ENCODE results near the gene SEC14L6.
"Not testable (repeated sequence)": the region's sequence is repeated elsewhere in the genome, so short reads cannot be mapped to it uniquely, and the experiment has no call there.

Gene SEC14L6

DNA sequence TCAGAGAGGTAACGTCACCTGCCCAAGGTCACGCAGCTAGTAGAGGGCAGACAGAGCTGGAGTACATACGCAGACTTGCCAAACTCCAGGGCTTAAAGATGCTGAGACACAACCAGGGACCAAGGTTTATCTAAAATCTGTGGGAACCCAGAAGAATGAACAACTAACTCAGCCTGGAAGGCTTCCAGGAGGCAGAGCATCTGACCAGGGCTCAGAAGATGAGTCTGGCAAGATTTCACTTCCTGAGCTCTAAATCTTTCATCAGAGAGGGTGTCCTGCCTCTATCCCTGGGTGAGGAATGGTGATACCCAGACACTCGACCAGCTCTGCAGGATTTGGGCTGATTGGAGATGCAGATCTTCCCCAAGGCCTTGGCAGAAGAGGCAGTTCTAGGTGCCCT is 18.8 kb upstream of the SEC14L6 start:
- no peak for DNase-seq

GRCh38 chr22:30564761-30565119 is 18.2 kb upstream of the SEC14L6 start:
- no peak for DNase-seq

- no peak for DNase-seq
These were observed 17.7 kb upstream of the SEC14L6 start for GRCh38 chr22:30564045-30564760.

GRCh38 chr22:30562366-30562765 is 15.8 kb upstream of the SEC14L6 start:
- no peak for DNase-seq

- no peak for DNase-seq
These were observed 15.1 kb upstream of the SEC14L6 start for GRCh38 chr22:30561402-30562189.

GRCh38 chr22:30560643-30561202 is 14.2 kb upstream of the SEC14L6 start:
- DNase-seq = peak; percentile 51

GRCh38 chr22:30559889-30560288 is 13.3 kb upstream of the SEC14L6 start:
- no peak for DNase-seq

DNA sequence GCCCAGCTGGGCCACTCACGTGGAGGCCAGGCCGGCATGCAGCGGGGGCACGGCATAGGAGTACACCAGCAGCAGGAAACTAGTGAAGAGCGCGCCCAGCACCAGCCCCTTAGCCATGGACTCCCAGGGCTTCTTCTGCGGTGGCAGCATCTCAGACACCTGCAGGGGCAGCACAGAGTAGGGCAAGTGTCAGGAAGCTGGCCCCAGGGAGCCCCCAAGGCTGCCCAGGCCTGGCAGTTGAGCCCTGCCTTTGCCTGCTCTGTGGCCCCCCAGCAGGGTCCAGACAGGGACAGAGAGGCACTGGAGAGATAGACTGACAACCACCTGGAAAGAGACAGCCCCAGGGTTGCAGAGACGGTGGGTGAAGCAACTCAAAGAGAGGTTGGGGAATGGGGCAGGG is 10.7 kb upstream of the SEC14L6 start:
- no peak for DNase-seq

- DNase-seq = no peak
These were observed 9.8 kb upstream of the SEC14L6 start for GRCh38 chr22:30556388-30556787.

- DNase-seq = no peak
These were observed 9.0 kb upstream of the SEC14L6 start for GRCh38 chr22:30555282-30556210.

- no peak for DNase-seq
These were observed 7.4 kb upstream of the SEC14L6 start for GRCh38 chr22:30553971-30554370.

DNA sequence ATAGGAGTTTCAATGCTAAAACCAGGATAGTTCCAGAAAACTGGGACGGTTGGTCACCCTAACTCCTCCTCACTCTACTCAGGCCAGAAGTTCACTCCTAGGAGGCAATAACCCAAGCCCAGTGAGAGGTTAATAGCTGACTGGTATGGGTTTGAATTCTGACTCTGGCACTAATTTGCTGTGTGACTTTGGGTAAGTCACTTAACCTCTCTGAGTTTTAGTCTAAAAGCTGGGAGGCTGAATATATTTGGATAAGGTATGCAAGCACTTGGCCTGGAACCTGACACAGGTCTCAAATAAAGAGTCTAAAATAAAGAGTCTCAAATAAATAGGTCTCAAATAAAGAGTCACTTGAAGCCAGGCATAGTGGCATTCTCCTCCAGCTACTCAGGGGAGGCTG is 6.2 kb upstream of the SEC14L6 start:
- DNase-seq = no peak

- DNase-seq = not testable (repeated sequence)
These were observed 5.3 kb upstream of the SEC14L6 start for GRCh38 chr22:30551813-30552212.

DNA sequence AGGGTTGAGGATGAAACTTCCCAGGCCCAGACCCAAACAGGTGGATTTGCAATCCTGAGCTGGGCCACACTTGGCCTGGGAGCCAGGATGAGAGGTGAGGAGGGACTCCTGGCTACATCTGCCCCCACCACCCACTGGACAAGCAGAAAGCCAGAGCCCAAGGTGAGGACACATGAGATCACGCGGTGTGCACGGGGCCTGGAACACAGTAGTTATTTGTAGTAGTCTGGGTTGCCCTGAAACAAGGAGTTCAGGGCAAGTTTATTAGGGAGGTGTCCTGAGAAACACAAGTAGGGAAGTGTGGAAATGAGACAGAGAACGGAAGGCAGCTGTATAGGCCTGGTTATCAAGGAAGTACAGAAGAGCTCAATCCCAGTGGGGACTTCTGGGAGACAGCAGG is 647 bp upstream of the SEC14L6 start:
- DNase-seq = no peak

GRCh38 chr22:30542811-30543188 is 3.7 kb downstream of the SEC14L6 start:
- DNase-seq = no peak

GRCh38 chr22:30541961-30542810 is 4.4 kb downstream of the SEC14L6 start:
- peak; percentile 26 for DNase-seq

GRCh38 chr22:30541511-30541910 is 5.0 kb downstream of the SEC14L6 start:
- not testable (repeated sequence) for DNase-seq

DNA sequence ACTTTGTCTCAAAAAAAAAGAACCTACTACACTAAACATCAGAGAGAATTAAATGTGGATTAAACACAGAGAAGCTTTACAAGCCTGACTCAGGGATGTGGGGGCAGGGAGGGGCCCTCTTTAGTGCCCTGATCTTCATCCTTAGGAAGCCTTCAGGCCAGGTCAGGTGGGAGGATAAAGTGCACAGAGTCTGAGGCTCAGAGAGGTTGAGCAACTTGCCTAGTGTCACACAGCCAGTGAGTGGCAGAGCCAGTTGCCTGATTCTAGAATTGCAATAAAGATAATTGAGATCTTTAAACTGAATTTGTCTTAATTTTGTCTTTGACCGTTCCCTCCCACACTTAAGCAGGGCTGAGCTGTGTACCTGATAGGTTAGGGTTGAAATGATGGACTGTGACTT is 7.2 kb downstream of the SEC14L6 start:
- no peak for DNase-seq

DNA sequence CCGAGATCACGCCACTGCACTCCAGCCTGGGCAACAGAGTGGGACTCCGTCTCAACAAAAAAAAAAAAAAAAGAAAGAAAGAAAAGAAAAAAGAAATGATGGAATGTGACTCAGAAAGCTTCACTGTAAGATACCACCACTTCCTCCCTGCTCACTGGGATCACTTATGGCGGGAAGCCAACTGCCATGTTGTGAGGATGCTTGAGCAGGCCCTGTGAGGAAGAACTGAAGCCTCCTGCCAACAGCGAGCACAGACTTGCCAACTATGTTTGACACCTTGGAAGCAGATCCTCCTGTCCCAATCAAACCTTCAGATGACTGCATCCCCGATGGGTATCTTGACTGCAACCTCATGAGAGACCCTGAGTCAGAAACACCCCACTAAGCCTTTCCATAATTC is 8.3 kb downstream of the SEC14L6 start:
- DNase-seq = no peak

GRCh38 chr22:30537083-30537731 is 9.3 kb downstream of the SEC14L6 start:
- DNase-seq = no peak

GRCh38 chr22:30535182-30535581 is 11.4 kb downstream of the SEC14L6 start:
- no peak for DNase-seq

Data from stimulated activated CD8-positive, alpha-beta memory T cell treated with anti-CD3 and anti-CD28 coated beads, Interleukin-4, amount 100 ng/mL, for 48 hours (primary cell).